Memory B cell (primary cell): Measurements from ENCODE around the gene RALGAPA1.
"Not testable (repeated sequence)": the region's sequence is repeated elsewhere in the genome, so short reads cannot be mapped to it uniquely, and the experiment has no call there.

Source experiments
- ATAC-seq: fragments of 150-1000 bp; cut with Tn5 transposase; 2 replicates; pipeline ENCODE4 v1.10.0; 2021; ENCODE audit warnings: low read depth, mild to moderate bottlenecking, moderate library complexity
- DNase-seq, 2 donors: peaks; one replicate each; pipeline ENCODE4 v3.0.0; 2022; ENCODE audit warnings: low spot score in 2 of 2
- H3K27ac Mint-ChIP-seq: one replicate; pipeline ENCODE4 v1.8.0; 2022; ENCODE audit warnings: mild to moderate bottlenecking, moderate library complexity, mixed read lengths
- H3K27me3 Mint-ChIP-seq: one replicate; pipeline ENCODE4 v1.8.0; 2022; ENCODE audit warnings: mixed read lengths
- H3K36me3 Mint-ChIP-seq: one replicate; pipeline ENCODE4 v1.8.0; 2022; ENCODE audit warnings: mild to moderate bottlenecking, mixed read lengths
- H3K4me1 Mint-ChIP-seq: one replicate; pipeline ENCODE4 v1.8.0; 2022; ENCODE audit warnings: mixed read lengths
- H3K4me3 Mint-ChIP-seq: one replicate; pipeline ENCODE4 v1.8.0; 2022; ENCODE audit warnings: mild to moderate bottlenecking, moderate library complexity, mixed read lengths
- H3K9me3 Mint-ChIP-seq: one replicate; pipeline ENCODE4 v1.8.0; 2022; ENCODE audit warnings: mixed read lengths

RALGAPA1 gene

GRCh38 chr14:35683688-35684087 lies 125.4 kb downstream of the RALGAPA1 start:
- H3K27me3 Mint-ChIP-seq, DNase-seq, H3K4me1 Mint-ChIP-seq, H3K27ac Mint-ChIP-seq, H3K9me3 Mint-ChIP-seq, ATAC-seq, H3K4me3 Mint-ChIP-seq: not testable (repeated sequence)
- H3K36me3 Mint-ChIP-seq: peaks cover 10% of the 10 kb centered on the region

- DNase-seq: no peak
- no peaks in the 10 kb centered on the region for H3K9me3 Mint-ChIP-seq
- H3K27me3 Mint-ChIP-seq: no peaks in the 10 kb centered on the region
- H3K36me3 Mint-ChIP-seq: peaks cover 14% of the 10 kb centered on the region
- peaks cover 4% of the 10 kb centered on the region for H3K4me1 Mint-ChIP-seq
- H3K27ac Mint-ChIP-seq: no peak overlapping the region
- H3K4me3 Mint-ChIP-seq: no peak overlapping the region
- no peak for ATAC-seq
These were observed 126.3 kb downstream of the RALGAPA1 start for GRCh38 chr14:35682802-35683201.

GRCh38 chr14:35678403-35679028 lies 130.6 kb downstream of the RALGAPA1 start:
- peaks cover 13% of the 10 kb centered on the region for H3K36me3 Mint-ChIP-seq
- H3K9me3 Mint-ChIP-seq: no peaks in the 10 kb centered on the region
- no peak overlapping the region for H3K4me3 Mint-ChIP-seq

GRCh38 chr14:35669782-35670181 lies 139.3 kb downstream of the RALGAPA1 start:
- peaks cover 27% of the 10 kb centered on the region for H3K36me3 Mint-ChIP-seq
- H3K27me3 Mint-ChIP-seq: no peaks in the 10 kb centered on the region
- H3K4me1 Mint-ChIP-seq: no peaks in the 10 kb centered on the region
- H3K27ac Mint-ChIP-seq: no peak overlapping the region
- H3K9me3 Mint-ChIP-seq: no peaks in the 10 kb centered on the region
- no peak overlapping the region for H3K4me3 Mint-ChIP-seq
- no peak for ATAC-seq
- DNase-seq: no peak

More at GRCh38 chr14:35678403-35679028, 130.6 kb downstream of the RALGAPA1 start:
- DNase-seq: no peak
- Mint-ChIP-seq H3K4me1 (no peaks in the 10 kb centered on the region), H3K27ac (no peak overlapping the region), H3K27me3 (no peaks in the 10 kb centered on the region)
- no peak for ATAC-seq

- no peaks in the 10 kb centered on the region for H3K9me3 Mint-ChIP-seq
- H3K4me3 Mint-ChIP-seq: no peak overlapping the region
- no peak overlapping the region for H3K27ac Mint-ChIP-seq
- no peaks in the 10 kb centered on the region for H3K4me1 Mint-ChIP-seq
- no peak for DNase-seq
- no peak for ATAC-seq
- no peaks in the 10 kb centered on the region for H3K27me3 Mint-ChIP-seq
- peaks cover 34% of the 10 kb centered on the region for H3K36me3 Mint-ChIP-seq
These were observed 142.6 kb downstream of the RALGAPA1 start for GRCh38 chr14:35666429-35667043.

- no peaks in the 10 kb centered on the region for H3K9me3 Mint-ChIP-seq
- H3K36me3 Mint-ChIP-seq: peaks cover 23% of the 10 kb centered on the region
- H3K27me3 Mint-ChIP-seq: no peaks in the 10 kb centered on the region
- H3K4me1 Mint-ChIP-seq: no peaks in the 10 kb centered on the region
- H3K27ac Mint-ChIP-seq: no peak overlapping the region
- no peak overlapping the region for H3K4me3 Mint-ChIP-seq
- ATAC-seq: no peak
- DNase-seq: no peak
These were observed 147.2 kb downstream of the RALGAPA1 start for GRCh38 chr14:35661875-35662274.

- H3K36me3 Mint-ChIP-seq: peaks cover 26% of the 10 kb centered on the region
- ATAC-seq (no peak), DNase-seq (no peak)
- H3K27me3 Mint-ChIP-seq: no peaks in the 10 kb centered on the region
- no peaks in the 10 kb centered on the region for H3K9me3 Mint-ChIP-seq
- no peak overlapping the region for H3K4me3 Mint-ChIP-seq
- no peaks in the 10 kb centered on the region for H3K4me1 Mint-ChIP-seq
- peak overlapping the region; percentile 18 for H3K27ac Mint-ChIP-seq
These were observed 156.1 kb downstream of the RALGAPA1 start for GRCh38 chr14:35653045-35653444.

- peaks cover 51% of the 10 kb centered on the region for H3K36me3 Mint-ChIP-seq
- DNase-seq (no peak), ATAC-seq (no peak)
- H3K4me3 Mint-ChIP-seq: no peak overlapping the region
- no peaks in the 10 kb centered on the region for H3K27me3 Mint-ChIP-seq
- peaks cover 4% of the 10 kb centered on the region for H3K4me1 Mint-ChIP-seq
- peaks cover 21% of the 10 kb centered on the region for H3K9me3 Mint-ChIP-seq
- H3K27ac Mint-ChIP-seq: no peak overlapping the region
These were observed 165.6 kb downstream of the RALGAPA1 start for GRCh38 chr14:35643513-35643912.

GRCh38 chr14:35637851-35638250 lies 171.2 kb downstream of the RALGAPA1 start:
- ATAC-seq (no peak), DNase-seq (no peak)
- Mint-ChIP-seq H3K27me3 (no peaks in the 10 kb centered on the region), H3K4me3 (no peak overlapping the region), H3K4me1 (peaks cover 4% of the 10 kb centered on the region), H3K9me3 (peaks cover 15% of the 10 kb centered on the region), H3K36me3 (peaks cover 49% of the 10 kb centered on the region), H3K27ac (no peak overlapping the region)

GRCh38 chr14:35637269-35637668 lies 171.8 kb downstream of the RALGAPA1 start:
- Mint-ChIP-seq H3K27ac (no peak overlapping the region), H3K27me3 (no peaks in the 10 kb centered on the region), H3K4me1 (peaks cover 4% of the 10 kb centered on the region), H3K4me3 (no peak overlapping the region), H3K36me3 (peaks cover 44% of the 10 kb centered on the region), H3K9me3 (peaks cover 13% of the 10 kb centered on the region)
- no peak for DNase-seq
- ATAC-seq: no peak

- Mint-ChIP-seq H3K27me3 (no peaks in the 10 kb centered on the region), H3K4me3 (no peak overlapping the region), H3K9me3 (peaks cover 6% of the 10 kb centered on the region), H3K36me3 (peaks cover 22% of the 10 kb centered on the region), H3K27ac (no peak overlapping the region), H3K4me1 (peaks cover 3% of the 10 kb centered on the region)
- no peak for ATAC-seq
- no peak for DNase-seq
These were observed 176.4 kb downstream of the RALGAPA1 start for GRCh38 chr14:35632676-35633075.

- Mint-ChIP-seq H3K4me3 (no peak overlapping the region), H3K27ac (no peak overlapping the region), H3K27me3 (no peaks in the 10 kb centered on the region), H3K9me3 (peaks cover 4% of the 10 kb centered on the region), H3K4me1 (peaks cover 3% of the 10 kb centered on the region), H3K36me3 (peaks cover 18% of the 10 kb centered on the region)
- ATAC-seq (no peak), DNase-seq (no peak)
These were observed 176.8 kb downstream of the RALGAPA1 start for GRCh38 chr14:35632271-35632670.

GRCh38 chr14:35631071-35631805 lies 177.9 kb downstream of the RALGAPA1 start:
- no peak overlapping the region for H3K4me3 Mint-ChIP-seq
- no peak overlapping the region for H3K27ac Mint-ChIP-seq
- no peak for DNase-seq
- no peaks in the 10 kb centered on the region for H3K9me3 Mint-ChIP-seq
- no peaks in the 10 kb centered on the region for H3K27me3 Mint-ChIP-seq
- peaks cover 3% of the 10 kb centered on the region for H3K4me1 Mint-ChIP-seq
- no peak for ATAC-seq
- H3K36me3 Mint-ChIP-seq: peaks cover 11% of the 10 kb centered on the region

- Mint-ChIP-seq H3K4me1 (peaks cover 3% of the 10 kb centered on the region), H3K9me3 (no peaks in the 10 kb centered on the region), H3K4me3 (no peak overlapping the region), H3K36me3 (peaks cover 8% of the 10 kb centered on the region), H3K27me3 (no peaks in the 10 kb centered on the region), H3K27ac (peak overlapping the region; percentile 35)
- DNase-seq (no peak), ATAC-seq (no peak)
These were observed 180.1 kb downstream of the RALGAPA1 start for GRCh38 chr14:35628989-35629388.
